ENCODE measurements around the gene NT5C. TPM values are rescaled to one million over a fixed set of nuclear protein-coding genes. Genes with fewer than 3 reads are reported as not detected.
A peak's percentile ranks its signal among the peaks of the same experiment; 100 is the strongest.

NT5C gene
- total RNA-seq, 4 donors from 2014 or later: 81.7 to 97.5 (median 88.4) TPM

GRCh38 chr17:75152523-75152921 lies 21.0 kb upstream of the NT5C start:
- 60 to 77% methylated on average over 6 of the region's 6 CpGs for WGBS, 2 donors
- Histone ChIP-seq H3K9me3 (no peaks in the 10 kb centered on the region), H3K36me3 (peaks cover 0 to 11% (median under 1%) of the 10 kb centered on the region in 3 donors), H3K4me3 (peak overlapping the region in 3 of 4 donors; percentile 74 to 99 (median 75)), H3K27me3 (no peaks in the 10 kb centered on the region), H3K27ac (peak overlapping the region in 1 of 4 donors; percentile 83), H3K4me1 (peaks cover 18 to 50% (median 19%) of the 10 kb centered on the region in 3 donors)
- no peak for DNase-seq
- intact Hi-C loops (cut with DNase I): no loop called here
- TF ChIP-seq POLR2A (IDR thresholded peaks at IDR 0.05): no peak
- TF ChIP-seq, protein P1, sequence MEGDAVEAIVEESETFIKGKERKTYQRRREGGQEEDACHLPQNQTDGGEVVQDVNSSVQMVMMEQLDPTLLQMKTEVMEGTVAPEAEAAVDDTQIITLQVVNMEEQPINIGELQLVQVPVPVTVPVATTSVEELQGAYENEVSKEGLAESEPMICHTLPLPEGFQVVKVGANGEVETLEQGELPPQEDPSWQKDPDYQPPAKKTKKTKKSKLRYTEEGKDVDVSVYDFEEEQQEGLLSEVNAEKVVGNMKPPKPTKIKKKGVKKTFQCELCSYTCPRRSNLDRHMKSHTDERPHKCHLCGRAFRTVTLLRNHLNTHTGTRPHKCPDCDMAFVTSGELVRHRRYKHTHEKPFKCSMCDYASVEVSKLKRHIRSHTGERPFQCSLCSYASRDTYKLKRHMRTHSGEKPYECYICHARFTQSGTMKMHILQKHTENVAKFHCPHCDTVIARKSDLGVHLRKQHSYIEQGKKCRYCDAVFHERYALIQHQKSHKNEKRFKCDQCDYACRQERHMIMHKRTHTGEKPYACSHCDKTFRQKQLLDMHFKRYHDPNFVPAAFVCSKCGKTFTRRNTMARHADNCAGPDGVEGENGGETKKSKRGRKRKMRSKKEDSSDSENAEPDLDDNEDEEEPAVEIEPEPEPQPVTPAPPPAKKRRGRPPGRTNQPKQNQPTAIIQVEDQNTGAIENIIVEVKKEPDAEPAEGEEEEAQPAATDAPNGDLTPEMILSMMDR (IDR thresholded peaks at IDR 0.05): no peak

DNA sequence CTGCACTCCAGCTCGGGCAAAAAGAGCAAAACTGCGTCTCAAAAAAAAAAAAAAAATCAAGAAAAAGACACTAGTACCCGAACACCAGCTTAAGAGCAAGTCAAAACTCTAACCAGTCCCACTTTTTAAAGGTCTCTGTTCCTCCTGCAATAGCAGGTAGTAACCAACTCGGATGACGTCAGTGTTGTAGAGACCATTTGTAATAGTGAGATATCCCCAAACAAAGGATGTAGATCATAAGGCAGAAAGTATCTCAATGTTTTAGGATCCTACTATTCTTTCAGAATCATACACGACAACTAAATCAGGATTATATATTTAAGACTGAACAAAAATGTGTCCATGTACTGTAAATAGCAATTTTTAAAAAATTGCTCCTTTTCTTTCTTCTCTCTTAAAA lies 20.4 kb upstream of the NT5C start:
- H3K27me3 ChIP-seq: no peaks in the 10 kb centered on the region
- H3K4me3 ChIP-seq: no peak overlapping the region
- peaks cover 0 to 17% (median 5%) of the 10 kb centered on the region in 3 donors for H3K36me3 ChIP-seq
- no peak for DNase-seq
- TF ChIP-seq, protein P1 (IDR thresholded peaks at IDR 0.05): no peak
- no peak for TF ChIP-seq POLR2A (IDR thresholded peaks at IDR 0.05)
- intact Hi-C loops (cut with DNase I): no loop called here
- no peaks in the 10 kb centered on the region for H3K9me3 ChIP-seq
- 75 to 83% methylated on average over 6 of the region's 6 CpGs for WGBS, 2 donors
- peaks cover 18 to 50% (median 19%) of the 10 kb centered on the region in 3 donors for H3K4me1 ChIP-seq
- no peak overlapping the region for H3K27ac ChIP-seq

DNA sequence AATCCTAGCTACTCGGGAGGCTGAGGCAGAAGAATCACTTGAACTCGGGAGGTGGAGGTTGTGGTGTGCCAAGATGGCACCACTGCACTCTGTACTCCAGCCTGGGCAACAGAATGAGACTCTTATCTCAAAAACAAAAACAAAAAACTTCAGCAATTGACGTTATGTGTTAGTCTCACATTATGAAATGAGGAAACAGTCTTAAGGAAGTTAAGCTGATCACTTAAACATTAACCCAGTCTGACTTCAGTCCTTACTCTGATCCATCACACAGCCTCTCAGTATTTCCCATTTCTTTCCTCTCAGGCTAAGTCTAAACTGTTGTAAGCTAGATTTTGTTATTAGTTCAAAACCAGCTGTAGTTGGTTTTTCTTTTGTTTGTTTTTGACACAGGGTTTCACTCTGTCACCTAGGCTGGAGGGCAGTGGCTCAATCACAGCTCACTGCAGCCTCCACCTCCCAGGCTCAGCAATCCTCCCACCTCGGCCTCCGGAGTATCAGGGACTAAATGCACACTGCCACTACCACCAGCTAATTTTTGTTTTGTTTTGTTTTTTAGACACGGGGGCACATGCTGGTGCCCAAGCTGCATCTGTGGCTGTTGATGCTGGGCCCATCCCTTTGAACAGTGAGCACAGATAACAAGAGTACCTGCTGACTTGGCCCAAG lies 16.5 kb upstream of the NT5C start:
- no peaks in the 10 kb centered on the region for H3K9me3 ChIP-seq
- intact Hi-C loops (cut with DNase I): no loop called here
- TF ChIP-seq, protein P1 (IDR thresholded peaks at IDR 0.05): no peak
- TF ChIP-seq POLR2A (IDR thresholded peaks at IDR 0.05): no peak
- H3K4me1 ChIP-seq: peaks cover 4 to 30% (median 6%) of the 10 kb centered on the region in 3 donors
- no peak overlapping the region for H3K4me3 ChIP-seq
- H3K27me3 ChIP-seq: no peaks in the 10 kb centered on the region
- WGBS, 2 donors: 78 to 85% methylated on average over 5 to 6 of the region's 6 CpGs
- H3K27ac ChIP-seq: no peak overlapping the region
- no peak for DNase-seq
- H3K36me3 ChIP-seq: peaks cover 0 to 56% (median 22%) of the 10 kb centered on the region in 3 donors

GRCh38 chr17:75146592-75146991 lies 15.1 kb upstream of the NT5C start:
- H3K9me3 ChIP-seq: no peaks in the 10 kb centered on the region
- peaks cover 3 to 63% (median 22%) of the 10 kb centered on the region in 3 donors for H3K36me3 ChIP-seq
- intact Hi-C loops (cut with DNase I): no loop called here
- peaks cover 0 to 29% (median 0%) of the 10 kb centered on the region in 3 donors for H3K4me1 ChIP-seq
- TF ChIP-seq, protein P1 (IDR thresholded peaks at IDR 0.05): no peak
- TF ChIP-seq POLR2A (IDR thresholded peaks at IDR 0.05): no peak
- DNase-seq: no peak
- no peak overlapping the region for H3K27ac ChIP-seq
- H3K4me3 ChIP-seq: no peak overlapping the region
- H3K27me3 ChIP-seq: no peaks in the 10 kb centered on the region
- WGBS, 2 donors: 76 to 79% methylated on average over 3 of the region's 3 CpGs

DNA sequence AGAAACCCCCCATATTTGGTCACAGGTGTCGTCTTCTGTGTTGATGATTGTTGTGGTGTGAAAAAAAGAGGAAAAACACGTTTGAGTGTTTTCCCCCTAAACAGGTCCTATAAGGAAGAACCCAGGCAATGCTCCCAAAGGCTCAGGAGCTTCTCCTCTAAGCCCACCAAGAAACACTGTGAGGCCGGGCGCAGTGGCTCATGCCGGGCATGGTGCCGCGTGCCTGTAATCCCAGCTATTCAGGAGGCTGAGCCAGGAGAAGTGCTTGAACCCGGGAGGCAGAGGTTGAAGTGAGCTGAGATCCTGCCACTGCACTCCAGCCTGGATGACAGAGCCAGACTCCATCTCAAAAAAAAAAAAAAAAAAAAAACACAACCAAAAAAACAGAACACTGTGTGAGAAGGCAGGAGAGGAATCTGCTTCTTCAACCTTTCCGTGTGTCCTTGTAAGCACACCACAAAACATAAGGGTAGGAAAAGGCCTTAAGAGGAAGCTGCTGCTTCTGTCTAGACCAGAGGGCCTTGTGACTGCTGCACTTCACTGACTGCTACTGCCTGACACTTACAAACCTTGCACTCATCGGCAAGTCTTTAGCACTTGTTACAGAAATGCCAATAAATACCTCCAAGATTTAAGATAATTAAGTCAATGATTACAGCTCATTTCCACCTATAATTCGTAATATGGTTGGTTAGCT lies 13.4 kb upstream of the NT5C start:
- no peak for DNase-seq
- H3K36me3 ChIP-seq: peaks cover 3 to 79% (median 22%) of the 10 kb centered on the region in 3 donors
- H3K4me3 ChIP-seq: no peak overlapping the region
- WGBS, 2 donors: 76 to 83% methylated on average over 5 to 11 of the region's 11 CpGs
- no peak overlapping the region for H3K27ac ChIP-seq
- no peaks in the 10 kb centered on the region for H3K9me3 ChIP-seq
- peaks cover 0 to 23% (median 0%) of the 10 kb centered on the region in 3 donors for H3K4me1 ChIP-seq
- H3K27me3 ChIP-seq: no peaks in the 10 kb centered on the region
- intact Hi-C loops (cut with DNase I): no loop called here
- TF ChIP-seq POLR2A (IDR thresholded peaks at IDR 0.05): no peak
- TF ChIP-seq, protein P1 (IDR thresholded peaks at IDR 0.05): no peak
